H1 (cell line): ENCODE data around the gene EPN2. TPM values are rescaled to one million over a fixed set of nuclear protein-coding genes. Genes with fewer than 3 reads are reported as not detected.

Source experiments
- CTCF ChIA-PET: fragments of 300-600 bp; sonication (Branson Sonifier 250); formaldehyde crosslinking; loops from one replicate; lab custom pipeline; 2021; ENCODE audit not compliant: partially characterized antibody; lab: Charles Lee
- POLR2A ChIA-PET: fragments of 300-600 bp; sonication (Branson Sonifier 250); formaldehyde crosslinking; loops from one replicate; lab custom pipeline; 2021; ENCODE audit warnings: inconsistent platforms; ENCODE audit not compliant: partially characterized antibody; lab: Charles Lee
- DNase-seq, 2 experiments: peaks; one replicate each; pipeline versions ENCODE4 v3.0.0 to v3.0.0-alpha.2; 2010 to 2022; ENCODE audit warnings: low spot score in 2 of 2, low read depth in 1 of 2, mixed read lengths in 1 of 2
- FAIRE-seq: peaks from 2 replicates; lab custom pipeline; 2011; peaks lifted over from hg19 to GRCh38; lab: Jason Lieb, UNC
- H2AFZ ChIP-seq: 2 replicates; pipeline ENCODE4 v1.8.1; 2012; ENCODE audit warnings: low read length, inconsistent platforms
- H2AK5ac ChIP-seq: 2 replicates; pipeline ENCODE4 v1.6.1; 2013; ENCODE audit warnings: low read depth, low read length
- H2BK120ac ChIP-seq: replicated peaks from 2 replicates; pipeline ENCODE3; 2013; ENCODE audit warnings: low read depth, low read length, inconsistent platforms
- H2BK12ac ChIP-seq: 2 replicates; pipeline ENCODE4 v1.6.1; 2013; ENCODE audit warnings: low read depth, low read length
- H2BK15ac ChIP-seq: 2 replicates; pipeline ENCODE4 v1.6.1; 2013; ENCODE audit warnings: low read length
- H2BK20ac ChIP-seq: 2 replicates; pipeline ENCODE4 v1.6.1; 2013; ENCODE audit warnings: low read length
- H2BK5ac ChIP-seq: 2 replicates; pipeline ENCODE4 v1.6.1; 2013; ENCODE audit warnings: low read depth, low read length
- H3K14ac ChIP-seq: 2 replicates; pipeline ENCODE4 v1.6.1; 2013; ENCODE audit warnings: inconsistent platforms; ENCODE audit not compliant: insufficient read length
- H3K18ac ChIP-seq: 2 replicates; pipeline ENCODE4 v1.6.1; 2013; ENCODE audit warnings: low read length; ENCODE audit errors: extremely low read depth
- H3K23ac ChIP-seq: 2 replicates; pipeline ENCODE4 v1.6.1; 2013; ENCODE audit warnings: inconsistent platforms; ENCODE audit not compliant: insufficient read length
- H3K23me2 ChIP-seq: 2 replicates; pipeline ENCODE4 v1.6.1; 2013; ENCODE audit warnings: low read depth, low read length
- H3K27ac ChIP-seq: 2 replicates; pipeline ENCODE4 v1.6.1; 2011; ENCODE audit warnings: low read depth, low read length, inconsistent platforms
- H3K27me3 ChIP-seq, 4 experiments: replicated peaks in 1 of 4; 1 replicate in 1 of 4; 2 replicates in 3 of 4; pipeline versions ENCODE4 v1.6.1 to v1.8.1; 2011 to 2013; ENCODE audit warnings: low read length in 3 of 4, mild to moderate bottlenecking in 3 of 4, inconsistent platforms in 2 of 4, mixed read lengths in 2 of 4, moderate library complexity in 1 of 4; ENCODE audit not compliant: control insufficient read depth in 3 of 4, insufficient read depth in 3 of 4; ENCODE audit errors: extremely low read depth in 1 of 4
- H3K36me3 ChIP-seq, 4 experiments: 2 replicates each; pipeline versions ENCODE4 v1.6.1 to v1.8.1; 2011 to 2013; ENCODE audit warnings: mild to moderate bottlenecking in 4 of 4, low read length in 3 of 4, moderate library complexity in 2 of 4, control low read depth in 1 of 4, inconsistent platforms in 1 of 4; ENCODE audit not compliant: insufficient read depth in 4 of 4, control insufficient read depth in 2 of 4
- H3K4ac ChIP-seq: replicated peaks from 2 replicates; pipeline ENCODE3; 2013; ENCODE audit warnings: low read length, low read depth, mixed read lengths, inconsistent platforms; ENCODE audit not compliant: insufficient read length
- H3K4me1 ChIP-seq, 4 experiments: replicated peaks in 1 of 4; 1 replicate in 1 of 4; 2 replicates in 3 of 4; pipeline versions ENCODE4 v1.6.1 to v1.8.1; 2011 to 2013; ENCODE audit warnings: low read length in 3 of 4, inconsistent platforms in 2 of 4, mixed read lengths in 1 of 4; ENCODE audit not compliant: insufficient read depth in 4 of 4, control insufficient read depth in 3 of 4
- H3K4me2 ChIP-seq, 2 experiments: 2 replicates each; pipeline versions ENCODE4 v1.6.1 to v1.8.1; 2011 to 2013; ENCODE audit warnings: low read depth in 2 of 2, low read length in 2 of 2, control low read depth in 1 of 2, inconsistent platforms in 1 of 2, mild to moderate bottlenecking in 1 of 2; ENCODE audit not compliant: insufficient read depth in 1 of 2
- H3K4me3 ChIP-seq, 4 experiments: fragments of 200-600, 300-600 bp in 1 of 4; sonication (generic), shearing (Covaris generic), sonication (Bioruptor Twin) in 1 of 4; 2 replicates each; pipeline versions ENCODE4 v1.5.1 to v1.8.1; 2011 to 2016; ENCODE audit warnings: low read length in 4 of 4, low read depth in 3 of 4, control low read depth in 2 of 4, inconsistent platforms in 2 of 4, mild to moderate bottlenecking in 2 of 4, mixed read lengths in 1 of 4, moderate library complexity in 1 of 4; ENCODE audit not compliant: insufficient read depth in 2 of 4; ENCODE audit errors: extremely low read depth in 1 of 4
- H3K56ac ChIP-seq: replicated peaks from 2 replicates; pipeline ENCODE3; 2013; ENCODE audit warnings: low read depth, mild to moderate bottlenecking, mixed read lengths, low read length, inconsistent platforms; ENCODE audit not compliant: insufficient read length
- H3K79me1 ChIP-seq: 2 replicates; pipeline ENCODE4 v1.6.1; 2013; ENCODE audit warnings: low read depth, low read length, control low read depth
- H3K79me2 ChIP-seq, 2 experiments: 2 replicates each; pipeline versions ENCODE4 v1.6.1 to v1.8.1; 2012 to 2013; ENCODE audit warnings: low read length in 2 of 2, mild to moderate bottlenecking in 2 of 2, inconsistent platforms in 1 of 2; ENCODE audit not compliant: insufficient read depth in 2 of 2, control insufficient read depth in 1 of 2
- H3K9ac ChIP-seq, 4 experiments: replicated peaks in 1 of 4; 1 replicate in 1 of 4; 2 replicates in 3 of 4; pipeline versions ENCODE4 v1.6.1 to v1.8.1; 2011 to 2013; ENCODE audit warnings: low read depth in 3 of 4, low read length in 3 of 4, control low read depth in 2 of 4, mild to moderate bottlenecking in 2 of 4, moderate library complexity in 2 of 4, inconsistent platforms in 1 of 4; ENCODE audit errors: extremely low read depth in 1 of 4
- H3K9me3 ChIP-seq, 2 experiments: 2 replicates each; pipeline versions ENCODE4 v1.6.1 to v1.8.1; 2012 to 2013; ENCODE audit warnings: mild to moderate bottlenecking in 2 of 2, moderate library complexity in 2 of 2, control low read depth in 1 of 2, inconsistent platforms in 1 of 2, low read depth in 1 of 2, low read length in 1 of 2, mixed read lengths in 1 of 2; ENCODE audit not compliant: insufficient read depth in 2 of 2
- H4K20me1 ChIP-seq, 2 experiments: replicated peaks in 1 of 2; 2 replicates each; pipeline versions ENCODE3 to v1.8.1; 2011 to 2013; ENCODE audit warnings: inconsistent platforms in 2 of 2, low read length in 2 of 2, mild to moderate bottlenecking in 1 of 2; ENCODE audit not compliant: insufficient read depth in 2 of 2, control insufficient read depth in 1 of 2
- H4K5ac ChIP-seq: 2 replicates; pipeline ENCODE4 v1.6.1; 2013; ENCODE audit warnings: low read length, low read depth, mixed read lengths, inconsistent platforms; ENCODE audit not compliant: insufficient read length
- H4K8ac ChIP-seq: 2 replicates; pipeline ENCODE4 v1.8.0; 2013; ENCODE audit warnings: mild to moderate bottlenecking, moderate library complexity, low read length, inconsistent platforms; ENCODE audit not compliant: insufficient read depth; ENCODE audit errors: extremely low read depth
- H4K91ac ChIP-seq: replicated peaks from 2 replicates; pipeline ENCODE3; 2013; ENCODE audit warnings: low read length, mixed read lengths, inconsistent platforms; ENCODE audit not compliant: insufficient read length
- CREB1 ChIP-seq: IDR thresholded peaks from 2 replicates; pipeline ENCODE4 v1.6.1; 2012; ENCODE audit warnings: inconsistent platforms
- USF2 ChIP-seq: IDR thresholded peaks from 2 replicates; pipeline ENCODE4 v1.6.1; 2011; ENCODE audit warnings: low read length, improper control_type of control experiment
- WGBS, 2 experiments: shearing (Covaris generic) in 1 of 2; methylation state at CpG; one replicate each; pipeline versions ENCODE4 v1.1.6 to v1.1.7; 2013 to 2015; ENCODE audit warnings: low lambda C conversion rate in 2 of 2, mixed read lengths in 2 of 2, inconsistent platforms in 1 of 2, low coverage in 1 of 2, missing lambda C conversion rate in 1 of 2; ENCODE audit not compliant: insufficient replicate concordance in 2 of 2, insufficient coverage in 1 of 2, insufficient read length in 1 of 2; ENCODE audit errors: extremely low coverage in 1 of 2, missing lambda C conversion rate in 1 of 2; 5-methylcytosine and 5-hydroxymethylcytosine counted together
- polyA plus RNA-seq, 7 experiments: library from polyadenylated mRNA; depleted of rRNA in 3 of 7; stranded (reverse) in 5 of 7; unstranded in 2 of 7; fragments of >200 nt in 5 of 7; fragments of 200-250 nt in 2 of 7; gene quantifications; 1 replicate in 5 of 7; 2 replicates in 1 of 7; 4 replicates in 1 of 7; pipeline versions ENCODE4 v1.2.1 to v1.2.3, GENCODE V29; 2011 to 2013; ENCODE audit warnings: missing spikeins in 2 of 7, mixed read lengths in 2 of 7
- total RNA-seq: library from RNA; stranded (reverse); fragmentation: NEBNext Ultra II Directional; extraction: Animal tissue kit (Norgen Biotek cat#: 25700); gene quantifications from 2 replicates; pipeline ENCODE4 v1.2.1, GENCODE V29; 2021

EPN2 gene
- total and polyA plus RNA-seq, 2 of the 8 experiments (the other 6 are each of a cell fraction or from before 2014, with no cell fraction given) = 28.7 to 55.8 TPM

- no peak overlapping the region for H3K23ac ChIP-seq
- no peak overlapping the region for H2AK5ac ChIP-seq
- H4K8ac ChIP-seq = no peak overlapping the region
- H4K20me1 ChIP-seq = peaks cover 4 to 24% of the 10 kb centered on the region in 2 experiments
- no peak overlapping the region for H3K4ac ChIP-seq
- peaks cover 0 to 4% of the 10 kb centered on the region in 2 experiments; a peak in 1 of 4 replicates for H3K9me3 ChIP-seq
- FAIRE-seq (no peak), DNase-seq (no peak)
- H2BK15ac ChIP-seq = no peak overlapping the region
- no peak overlapping the region for H3K9ac ChIP-seq
- H3K56ac ChIP-seq = no peak overlapping the region
- no peak overlapping the region for H2BK12ac ChIP-seq
- H3K79me2 ChIP-seq = peaks cover 9 to 85% of the 10 kb centered on the region in 2 experiments
- no peaks in the 10 kb centered on the region for H3K27me3 ChIP-seq
- no peak for TF ChIP-seq USF2
- TF ChIP-seq CREB1 = no peak
- no peak overlapping the region for H2BK5ac ChIP-seq
- H3K23me2 ChIP-seq = no peaks in the 10 kb centered on the region; the same call in 1 of the 2 replicates
- no peak overlapping the region for H2AFZ ChIP-seq
- H3K4me3 ChIP-seq = no peak overlapping the region
- H2BK120ac ChIP-seq = no peak overlapping the region
- no peak overlapping the region for H4K5ac ChIP-seq
- H3K27ac ChIP-seq = no peak overlapping the region
- ChIA-PET CTCF (interaction anchor here (0.8 to 2.7 kb wide), 10 partner anchors 9 to 513 kb away, joined by 3 to 7 read pairs (median 4); partner anchors contain the start of gene B9D1), POLR2A (interaction anchor here (0.6 to 1.2 kb wide), 3 partner anchors 9 to 57 kb away, joined by 3 read pairs; no protein-coding TSS in a partner anchor)
- peaks cover 0 to 3% (median 2%) of the 10 kb centered on the region in 4 experiments; a peak in 2 of 7 replicates for H3K4me1 ChIP-seq
- no peak overlapping the region for H4K91ac ChIP-seq
- no peak overlapping the region for H3K14ac ChIP-seq
- no peak overlapping the region for H3K18ac ChIP-seq
- no peak overlapping the region for H2BK20ac ChIP-seq
- peaks cover 23% of the 10 kb centered on the region for H3K79me1 ChIP-seq
- H3K36me3 ChIP-seq = no peaks in the 10 kb centered on the region; a peak in 1 of 8 replicates
- H3K4me2 ChIP-seq = no peak overlapping the region
- 92% methylated on average over 7 of the region's 7 CpGs; no CpG with 5 or more reads in 1 of the 2 experiments for WGBS, 2 experiments
Observed at GRCh38 chr17:19248928-19249574, 11.9 kb downstream of the EPN2 start.
